T-cell (primary cell): ENCODE data around the gene KIAA1549. TPM values are rescaled to one million over a fixed set of nuclear protein-coding genes. Genes with fewer than 3 reads are reported as not detected.

Experiments used
- ATAC-seq, 4 experiments: fragments of 200-7000 bp in 3 of 4; fragments of 150-1000 bp in 1 of 4; cut with Tn5 transposase; replicated peaks in 1 of 4; 1 replicate in 3 of 4; 2 replicates in 1 of 4; pipeline ENCODE4 v1.10.0; 2021; ENCODE audit warnings: moderate library complexity in 3 of 4, mild to moderate bottlenecking in 2 of 4, moderate number of reproducible peaks in 1 of 4
- CTCF ChIA-PET, 2 donors: fragments of 300-600 bp; sonication (Branson Sonifier 250); formaldehyde crosslinking; loops; one replicate each; lab custom pipeline; 2022; ENCODE audit warnings: antibody characterized with exemption in 2 of 2; lab: Charles Lee
- POLR2A ChIA-PET, 2 donors: fragments of 300-600 bp; sonication (Branson Sonifier 250); formaldehyde crosslinking; loops; one replicate each; lab custom pipeline; 2022; ENCODE audit warnings: antibody characterized with exemption in 2 of 2; lab: Charles Lee
- DNase-seq, 35 experiments: peaks; one replicate each; pipeline versions ENCODE4 v3.0.0 to v3.0.0-alpha.2; 2013 to 2023
- H3K27ac ChIP-seq: one replicate; pipeline ENCODE4 v1.5.1; 2013; ENCODE audit warnings: low read length
- H3K27me3 ChIP-seq, 2 experiments: replicated peaks in 1 of 2; 1 replicate in 1 of 2; 2 replicates in 1 of 2; pipeline versions ENCODE4 v1.6.1 to v1.7.0; 2013; ENCODE audit warnings: low read length in 1 of 2, mixed read lengths in 1 of 2; ENCODE audit not compliant: control insufficient read depth in 2 of 2, insufficient read depth in 2 of 2; ENCODE audit errors: extremely low read depth in 1 of 2
- H3K36me3 ChIP-seq, 2 donors: 1 replicate in 1 of 2; 2 replicates in 1 of 2; pipeline versions ENCODE4 v1.6.1 to v1.7.0; 2013; ENCODE audit warnings: low read length in 1 of 2; ENCODE audit not compliant: control insufficient read depth in 2 of 2, insufficient read depth in 1 of 2; ENCODE audit errors: extremely low read depth in 1 of 2
- H3K4me1 ChIP-seq, 2 experiments: 1 replicate in 1 of 2; 2 replicates in 1 of 2; pipeline versions ENCODE4 v1.6.1 to v1.7.0; 2013; ENCODE audit warnings: low read length in 2 of 2, mixed read lengths in 1 of 2; ENCODE audit not compliant: insufficient read depth in 2 of 2, control insufficient read depth in 1 of 2; ENCODE audit errors: extremely low read depth in 1 of 2
- H3K4me3 ChIP-seq, 2 donors: 1 replicate in 1 of 2; 2 replicates in 1 of 2; pipeline versions ENCODE4 v1.5.1 to v1.7.0; 2013; ENCODE audit warnings: mild to moderate bottlenecking in 2 of 2, low read length in 1 of 2, moderate library complexity in 1 of 2; ENCODE audit not compliant: control insufficient read depth in 1 of 2; ENCODE audit errors: extremely low read depth in 1 of 2
- H3K9me3 ChIP-seq: 2 replicates; pipeline ENCODE4 v1.7.0; 2013
- H3K27ac Mint-ChIP-seq, 2 donors: one replicate each; pipeline ENCODE4 v1.8.0; 2020 to 2021; ENCODE audit warnings: mild to moderate bottlenecking in 2 of 2, mixed read lengths in 2 of 2
- H3K27me3 Mint-ChIP-seq, 2 donors: one replicate each; pipeline ENCODE4 v1.8.0; 2021 to 2022; ENCODE audit warnings: mixed read lengths in 2 of 2
- H3K36me3 Mint-ChIP-seq: one replicate; pipeline ENCODE4 v1.8.0; 2021; ENCODE audit warnings: mixed read lengths
- H3K4me1 Mint-ChIP-seq, 3 donors: one replicate each; pipeline ENCODE4 v1.8.0; 2020 to 2022; ENCODE audit warnings: mixed read lengths in 3 of 3, mild to moderate bottlenecking in 1 of 3
- H3K4me3 Mint-ChIP-seq, 3 donors: one replicate each; pipeline ENCODE4 v1.8.0; 2020 to 2022; ENCODE audit warnings: mild to moderate bottlenecking in 3 of 3, mixed read lengths in 3 of 3, moderate library complexity in 3 of 3
- H3K9me3 Mint-ChIP-seq, 3 donors: one replicate each; pipeline ENCODE4 v1.8.0; 2020 to 2022; ENCODE audit warnings: mixed read lengths in 3 of 3
- WGBS: methylation state at CpG from one replicate; pipeline ENCODE4 v1.1.5; 2013; ENCODE audit warnings: missing lambda C conversion rate; ENCODE audit not compliant: insufficient coverage; 5-methylcytosine and 5-hydroxymethylcytosine counted together
- total RNA-seq, 35 experiments: library from RNA in 6 of 35; stranded (reverse) in 6 of 35; fragments of 120-200 nt in 1 of 35; gene quantifications; one replicate each; pipeline versions ENCODE4 v1.2.1 to v1.2.4 and lab custom pipeline; 2013 to 2026

KIAA1549 gene
- total RNA-seq, 5 donors from 2014 or later (not counting 1 experiment from before 2014, with no cell fraction given) = 0.05 to 0.29 (median 0.15) TPM

DNA sequence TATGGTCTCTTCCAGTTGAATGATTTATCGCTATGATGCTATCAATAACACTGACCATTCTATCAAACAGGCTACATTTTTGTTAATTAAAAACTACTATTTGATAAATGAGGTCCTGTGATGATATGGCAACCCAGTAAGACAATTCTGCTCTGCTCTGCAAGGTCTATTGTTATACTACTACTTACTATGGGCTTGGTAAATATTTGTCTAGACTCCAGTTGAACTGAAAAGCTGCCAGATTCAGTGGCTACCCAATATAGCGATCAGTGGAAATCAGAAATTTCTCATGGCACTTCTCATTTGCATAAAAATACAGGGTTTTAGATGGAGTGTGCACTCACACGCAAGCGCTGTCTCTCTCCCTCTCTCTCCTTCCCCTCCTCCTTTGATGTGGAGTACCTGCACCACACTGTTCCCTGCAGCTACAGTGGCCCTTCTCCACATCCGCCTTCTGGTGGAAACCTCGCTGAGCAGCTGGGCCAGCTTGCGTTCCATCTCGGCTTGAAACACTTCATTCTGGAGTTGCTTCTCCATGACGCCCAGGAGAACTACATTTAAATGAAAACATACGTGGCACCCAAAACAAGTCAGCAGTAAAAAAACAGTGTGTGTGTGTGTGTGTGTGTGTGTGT, 77.9 kb downstream of the KIAA1549 start:
- DNase-seq = peak; percentile 55 to 91 (median 76)
- H3K4me1 ChIP-seq = peaks cover 23 to 29% of the 10 kb centered on the region in 2 experiments
- Mint-ChIP-seq H3K4me3 (peak overlapping the region; percentile 58 to 76 (median 69)), H3K4me1 (peaks cover 42 to 59% (median 52%) of the 10 kb centered on the region in 3 donors), H3K36me3 (no peaks in the 10 kb centered on the region), H3K9me3 (no peaks in the 10 kb centered on the region), H3K27ac (peak overlapping the region; percentile 50 to 78), H3K27me3 (peaks cover 0 to 28% of the 10 kb centered on the region in 2 donors)
- H3K27me3 ChIP-seq = peaks cover 0 to 16% of the 10 kb centered on the region in 2 experiments
- ChIA-PET POLR2A (interaction anchor here in 1 of 2 donors (0.6 kb wide), 2 partner anchors 82 to 284 kb away, joined by 3 to 6 read pairs; no protein-coding TSS in a partner anchor), CTCF (interaction anchor here (0.7 to 2.2 kb wide), 4 partner anchors 17 to 155 kb away, joined by 4 to 13 read pairs (median 6); no protein-coding TSS in a partner anchor)
- H3K4me3 ChIP-seq = peak overlapping the region in 1 of 2 donors; percentile 63
- 3% methylated on average over 4 of the region's 10 CpGs for WGBS
- ATAC-seq = peak; percentile 98 to 99 (median 98)
- no peak overlapping the region for H3K27ac ChIP-seq
- H3K9me3 ChIP-seq = no peaks in the 10 kb centered on the region
- no peaks in the 10 kb centered on the region for H3K36me3 ChIP-seq

DNA sequence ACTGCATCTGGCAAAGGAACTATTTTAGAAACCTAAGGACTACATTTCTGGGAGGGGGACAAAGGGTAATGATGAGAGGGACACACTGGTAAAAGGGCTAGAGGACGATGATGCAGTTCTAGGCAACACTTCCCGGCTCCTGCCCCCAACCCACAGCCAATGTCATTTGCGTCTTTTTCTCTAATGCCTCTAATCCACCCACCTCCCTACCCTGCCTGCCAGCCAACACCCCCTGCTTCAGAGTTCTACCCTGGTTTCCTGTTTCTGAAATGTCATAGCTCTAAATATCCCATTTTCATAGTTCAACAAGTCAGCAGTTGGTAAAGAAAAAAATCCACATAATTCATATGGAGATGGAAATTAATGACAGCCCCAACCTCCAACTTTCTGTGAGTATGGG, 79.0 kb downstream of the KIAA1549 start:
- H3K9me3 ChIP-seq = no peaks in the 10 kb centered on the region
- Mint-ChIP-seq H3K4me3 (peak overlapping the region in 2 of 3 donors; percentile 53 to 76), H3K27me3 (peaks cover 0 to 26% of the 10 kb centered on the region in 2 donors), H3K4me1 (peaks cover 48 to 64% (median 59%) of the 10 kb centered on the region in 3 donors), H3K9me3 (no peaks in the 10 kb centered on the region), H3K27ac (no peak overlapping the region), H3K36me3 (no peaks in the 10 kb centered on the region)
- ChIA-PET CTCF (interaction anchor here (0.5 to 2.2 kb wide), 3 partner anchors 15 to 156 kb away, joined by 3 to 13 read pairs (median 4); no protein-coding TSS in a partner anchor), POLR2A (no interaction called here)
- peaks cover 23 to 31% of the 10 kb centered on the region in 2 experiments for H3K4me1 ChIP-seq
- ATAC-seq (peak in 1 of 4 experiments; percentile 17), DNase-seq (peak in 5 of 35 experiments; percentile 15 to 19 (median 17))
- no peaks in the 10 kb centered on the region for H3K36me3 ChIP-seq
- no peak overlapping the region for H3K4me3 ChIP-seq
- WGBS = 0% methylated on average over 3 of the region's 3 CpGs
- no peak overlapping the region for H3K27ac ChIP-seq
- peaks cover 0 to 10% of the 10 kb centered on the region in 2 experiments for H3K27me3 ChIP-seq

DNA sequence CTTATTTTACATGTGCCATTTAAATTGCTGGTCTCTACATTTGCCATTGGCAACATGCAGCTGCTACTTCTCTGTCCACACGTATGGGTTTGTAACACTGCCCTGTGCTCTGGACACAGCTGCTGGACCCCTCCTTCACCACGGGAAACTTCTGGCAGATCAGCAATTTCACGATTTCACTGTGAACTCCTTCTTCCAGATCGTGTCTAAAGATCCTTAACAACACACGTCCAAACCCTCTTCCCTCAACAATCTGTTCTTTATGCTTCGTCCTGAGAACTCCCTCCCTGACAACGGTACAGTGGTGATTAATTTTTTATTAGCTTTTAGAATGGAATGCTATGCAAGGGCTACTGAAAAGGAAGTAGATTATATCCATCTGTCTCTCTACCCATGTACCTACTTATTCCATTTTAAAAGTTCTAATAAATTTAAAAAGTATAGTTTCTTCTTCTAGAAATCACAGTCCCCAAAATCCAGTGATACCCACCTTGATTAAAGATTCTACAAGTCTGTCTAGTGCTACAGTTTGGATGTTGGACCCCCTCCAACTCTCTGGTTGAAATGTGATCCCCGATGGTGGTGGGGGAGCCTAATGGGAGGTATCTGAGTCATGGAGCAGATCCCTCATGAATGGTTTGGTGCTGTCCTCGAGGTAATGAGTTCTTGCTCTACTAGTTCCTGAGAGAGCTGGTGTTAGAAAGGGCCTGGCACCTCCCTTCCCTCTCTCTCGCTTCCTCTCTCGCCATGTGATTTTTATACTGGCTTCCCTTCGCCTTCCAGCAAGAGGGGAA, 81.0 kb downstream of the KIAA1549 start:
- Histone ChIP-seq H3K4me3 (no peak overlapping the region), H3K27ac (no peak overlapping the region), H3K36me3 (no peaks in the 10 kb centered on the region), H3K4me1 (peaks cover 23 to 31% of the 10 kb centered on the region in 2 experiments), H3K9me3 (no peaks in the 10 kb centered on the region), H3K27me3 (peaks cover 0 to 11% of the 10 kb centered on the region in 2 experiments)
- Mint-ChIP-seq H3K4me1 (peaks cover 48 to 64% (median 59%) of the 10 kb centered on the region in 3 donors), H3K4me3 (no peak overlapping the region), H3K9me3 (no peaks in the 10 kb centered on the region), H3K36me3 (no peaks in the 10 kb centered on the region), H3K27me3 (peaks cover 4 to 17% of the 10 kb centered on the region in 2 donors), H3K27ac (no peak overlapping the region)
- 80% methylated on average over 2 of the region's 12 CpGs for WGBS
- CTCF ChIA-PET = interaction anchor here (0.5 to 1.5 kb wide), 5 partner anchors 14 to 739 kb away, joined by 3 to 7 read pairs (median 4); no protein-coding TSS in a partner anchor
- POLR2A ChIA-PET = no interaction called here
- ATAC-seq (no peak), DNase-seq (no peak)

DNA sequence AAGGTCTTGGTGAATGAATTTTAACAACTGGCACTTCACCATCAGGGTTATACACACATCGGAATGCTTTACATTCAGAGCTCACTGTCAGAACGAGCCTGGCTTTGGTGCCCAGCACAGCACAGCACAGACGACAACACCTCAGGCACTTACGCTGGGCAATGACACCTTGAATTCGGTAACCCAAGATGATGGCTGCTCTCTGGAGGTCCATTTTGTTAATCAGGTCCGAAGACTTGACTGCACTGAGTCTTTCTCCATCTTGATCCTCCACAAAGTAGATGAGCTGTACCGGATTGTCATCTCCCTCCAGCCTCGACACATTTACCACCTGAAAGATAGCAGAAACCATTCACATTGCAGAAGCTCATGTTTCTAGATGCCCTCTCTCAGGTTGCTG, 82.4 kb downstream of the KIAA1549 start:
- 70% methylated on average over 6 of the region's 8 CpGs for WGBS
- POLR2A ChIA-PET = no interaction called here
- no peak for ATAC-seq
- DNase-seq = no peak
- H3K4me3 Mint-ChIP-seq = peak overlapping the region in 1 of 3 donors; percentile 32
- peaks cover 17 to 21% of the 10 kb centered on the region in 2 experiments for H3K4me1 ChIP-seq
- no peak overlapping the region for H3K4me3 ChIP-seq
- no peaks in the 10 kb centered on the region for H3K36me3 ChIP-seq
- peaks cover 0 to 10% of the 10 kb centered on the region in 2 experiments for H3K27me3 ChIP-seq
- H3K27ac ChIP-seq = no peak overlapping the region
- H3K9me3 Mint-ChIP-seq = no peaks in the 10 kb centered on the region
- peaks cover 4 to 18% of the 10 kb centered on the region in 2 donors for H3K27me3 Mint-ChIP-seq
- peak overlapping the region in 1 of 2 donors; percentile 60 for H3K27ac Mint-ChIP-seq
- H3K4me1 Mint-ChIP-seq = peaks cover 36 to 52% (median 47%) of the 10 kb centered on the region in 3 donors
- no peaks in the 10 kb centered on the region for H3K9me3 ChIP-seq
- CTCF ChIA-PET = interaction anchor here (1.1 to 1.5 kb wide), 3 partner anchors 12 to 229 kb away, joined by 3 to 4 read pairs (median 3); no protein-coding TSS in a partner anchor
- H3K36me3 Mint-ChIP-seq = no peaks in the 10 kb centered on the region

DNA sequence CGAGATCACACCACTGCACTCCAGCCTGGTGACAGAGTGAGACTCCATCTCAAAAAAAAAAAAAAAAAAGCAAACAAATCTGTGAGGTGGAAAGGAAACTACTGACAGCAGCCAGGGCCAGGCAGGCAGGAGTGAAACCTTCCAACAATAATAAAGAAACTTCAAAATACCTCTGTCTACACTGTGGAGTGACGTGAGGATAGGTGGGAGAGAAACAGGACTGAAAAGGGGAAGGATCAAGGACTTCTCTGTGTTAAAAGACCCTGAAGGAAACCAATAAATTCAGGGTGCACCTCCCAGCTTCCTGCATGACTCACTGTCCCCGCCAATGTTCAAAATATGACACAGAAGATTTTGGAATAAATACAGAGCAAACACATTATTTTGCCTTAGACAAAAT, 82.9 kb downstream of the KIAA1549 start:
- Histone ChIP-seq H3K9me3 (no peaks in the 10 kb centered on the region), H3K27ac (no peak overlapping the region), H3K27me3 (peaks cover 0 to 10% of the 10 kb centered on the region in 2 experiments), H3K36me3 (no peaks in the 10 kb centered on the region), H3K4me3 (no peak overlapping the region), H3K4me1 (peaks cover 12 to 19% of the 10 kb centered on the region in 2 experiments)
- DNase-seq (peak in 4 of 35 experiments; percentile 24 to 42 (median 26)), ATAC-seq (peak; percentile 60 to 69 (median 66))
- Mint-ChIP-seq H3K4me1 (peaks cover 31 to 47% (median 42%) of the 10 kb centered on the region in 3 donors), H3K27ac (peak overlapping the region; percentile 60 to 70), H3K27me3 (peaks cover 4 to 18% of the 10 kb centered on the region in 2 donors), H3K36me3 (no peaks in the 10 kb centered on the region), H3K9me3 (no peaks in the 10 kb centered on the region), H3K4me3 (peak overlapping the region in 2 of 3 donors; percentile 32 to 42)
- POLR2A ChIA-PET = no interaction called here
- no CpG with 5 or more reads among the region's 3 CpGs for WGBS
- CTCF ChIA-PET = interaction anchor here in 1 of 2 donors (1.2 kb wide), 1 partner anchor 229 kb away, joined by 3 read pairs; no protein-coding TSS in a partner anchor
